ENCODE data around the gene GUCY1B1.

The GUCY1B1 gene

DNA sequence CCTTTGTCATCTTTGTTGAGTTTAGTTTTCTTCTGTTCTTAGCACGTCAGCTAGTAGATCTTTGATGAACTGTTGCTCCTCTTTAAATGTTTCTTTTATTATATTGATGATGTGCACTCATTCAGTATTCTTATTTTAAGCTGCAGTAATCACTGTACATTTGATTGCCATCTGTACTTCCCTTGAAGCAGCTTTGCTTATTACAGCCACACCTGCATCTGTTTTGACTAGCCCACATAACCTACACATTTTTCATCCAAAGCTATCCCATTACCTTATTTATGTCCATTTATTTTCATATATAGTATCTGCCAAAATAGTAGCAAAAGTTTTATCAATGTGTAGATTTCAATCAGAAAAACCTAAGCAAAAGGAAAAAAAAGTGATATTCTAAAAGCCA, 23.9 kb upstream of the GUCY1B1 start:
- no peak for ATAC-seq (ENCODE audit: insufficient read depth, low read depth)

GRCh38 chr4:155735496-155735895, 23.3 kb upstream of the GUCY1B1 start:
- Histone ChIP-seq H3K9me3 (ENCODE audit: insufficient read depth, low read length, severe bottlenecking) (no peaks in the 10 kb centered on the region), H4K20me1 (ENCODE audit: insufficient read depth, low read length) (no peaks in the 10 kb centered on the region), H3K79me2 (ENCODE audit: insufficient read depth, low read length) (no peaks in the 10 kb centered on the region), H3K4me3 (ENCODE audit: low read depth in 1 of 2, low read length in 2 of 2) (no peak overlapping the region), H2AFZ (ENCODE audit: low read depth, low read length) (no peak overlapping the region), H3K4me2 (ENCODE audit: insufficient read depth, low read length) (no peak overlapping the region), H3K36me3 (ENCODE audit: insufficient read depth, low read length) (no peaks in the 10 kb centered on the region), H3K27me3 (ENCODE audit: insufficient read depth, low read length, poor library complexity) (no peaks in the 10 kb centered on the region), H3K9ac (ENCODE audit: low read depth, low read length) (no peak overlapping the region), H3K4me1 (ENCODE audit: insufficient read depth, low read length) (no peaks in the 10 kb centered on the region), H3K27ac (ENCODE audit: low read length) (no peak overlapping the region)
- ATAC-seq (ENCODE audit: insufficient read depth, low read depth) (no peak), DNase-seq (no peak)
- TF ChIP-seq, protein P1, sequence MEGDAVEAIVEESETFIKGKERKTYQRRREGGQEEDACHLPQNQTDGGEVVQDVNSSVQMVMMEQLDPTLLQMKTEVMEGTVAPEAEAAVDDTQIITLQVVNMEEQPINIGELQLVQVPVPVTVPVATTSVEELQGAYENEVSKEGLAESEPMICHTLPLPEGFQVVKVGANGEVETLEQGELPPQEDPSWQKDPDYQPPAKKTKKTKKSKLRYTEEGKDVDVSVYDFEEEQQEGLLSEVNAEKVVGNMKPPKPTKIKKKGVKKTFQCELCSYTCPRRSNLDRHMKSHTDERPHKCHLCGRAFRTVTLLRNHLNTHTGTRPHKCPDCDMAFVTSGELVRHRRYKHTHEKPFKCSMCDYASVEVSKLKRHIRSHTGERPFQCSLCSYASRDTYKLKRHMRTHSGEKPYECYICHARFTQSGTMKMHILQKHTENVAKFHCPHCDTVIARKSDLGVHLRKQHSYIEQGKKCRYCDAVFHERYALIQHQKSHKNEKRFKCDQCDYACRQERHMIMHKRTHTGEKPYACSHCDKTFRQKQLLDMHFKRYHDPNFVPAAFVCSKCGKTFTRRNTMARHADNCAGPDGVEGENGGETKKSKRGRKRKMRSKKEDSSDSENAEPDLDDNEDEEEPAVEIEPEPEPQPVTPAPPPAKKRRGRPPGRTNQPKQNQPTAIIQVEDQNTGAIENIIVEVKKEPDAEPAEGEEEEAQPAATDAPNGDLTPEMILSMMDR (IDR thresholded peaks at IDR 0.05; ENCODE audit: borderline replicate concordance, extremely low read depth, low read length, poor library complexity, severe bottlenecking): no peak
- no peak for TF ChIP-seq EZH2 (IDR thresholded peaks at IDR 0.05; ENCODE audit: borderline replicate concordance, low read depth, low read length, severe bottlenecking)

More for the DNA sequence above, 23.9 kb upstream of the GUCY1B1 start:
- Histone ChIP-seq H3K36me3 (ENCODE audit: insufficient read depth, low read length) (no peaks in the 10 kb centered on the region), H3K9ac (ENCODE audit: low read depth, low read length) (no peak overlapping the region), H3K4me3 (ENCODE audit: low read depth in 1 of 2, low read length in 2 of 2) (no peak overlapping the region), H2AFZ (ENCODE audit: low read depth, low read length) (no peak overlapping the region), H3K4me2 (ENCODE audit: insufficient read depth, low read length) (no peak overlapping the region), H3K27me3 (ENCODE audit: insufficient read depth, low read length, poor library complexity) (no peaks in the 10 kb centered on the region), H4K20me1 (ENCODE audit: insufficient read depth, low read length) (no peaks in the 10 kb centered on the region), H3K27ac (ENCODE audit: low read length) (no peak overlapping the region), H3K4me1 (ENCODE audit: insufficient read depth, low read length) (no peaks in the 10 kb centered on the region), H3K9me3 (ENCODE audit: insufficient read depth, low read length, severe bottlenecking) (no peaks in the 10 kb centered on the region), H3K79me2 (ENCODE audit: insufficient read depth, low read length) (no peaks in the 10 kb centered on the region)
- TF ChIP-seq, protein P1 (IDR thresholded peaks at IDR 0.05; ENCODE audit: borderline replicate concordance, extremely low read depth, low read length, poor library complexity, severe bottlenecking): no peak
- TF ChIP-seq EZH2 (IDR thresholded peaks at IDR 0.05; ENCODE audit: borderline replicate concordance, low read depth, low read length, severe bottlenecking): no peak
- no peak for DNase-seq

DNA sequence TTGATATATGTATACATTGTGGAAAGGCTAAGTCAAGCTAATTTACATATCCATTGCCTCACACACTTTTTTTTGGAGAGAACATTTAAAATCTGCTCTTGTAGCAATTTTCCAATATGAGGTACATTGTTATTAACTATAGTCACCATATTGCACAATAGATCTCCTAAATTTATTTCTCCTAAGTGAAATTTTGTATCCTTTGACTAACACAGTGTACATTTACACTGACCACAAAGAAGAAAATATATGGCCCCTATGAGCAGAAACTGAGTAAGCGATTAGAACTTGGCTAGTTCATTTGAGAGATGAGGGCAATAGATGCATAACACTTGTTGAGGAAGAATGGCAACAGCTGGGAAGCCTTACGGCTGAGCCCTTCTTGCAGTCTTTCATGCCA, 20.3 kb upstream of the GUCY1B1 start:
- Histone ChIP-seq H3K4me1 (ENCODE audit: insufficient read depth, low read length) (no peaks in the 10 kb centered on the region), H3K79me2 (ENCODE audit: insufficient read depth, low read length) (no peaks in the 10 kb centered on the region), H3K9me3 (ENCODE audit: insufficient read depth, low read length, severe bottlenecking) (no peaks in the 10 kb centered on the region), H2AFZ (ENCODE audit: low read depth, low read length) (no peak overlapping the region), H3K4me2 (ENCODE audit: insufficient read depth, low read length) (no peak overlapping the region), H3K9ac (ENCODE audit: low read depth, low read length) (no peak overlapping the region), H3K27me3 (ENCODE audit: insufficient read depth, low read length, poor library complexity) (no peaks in the 10 kb centered on the region), H3K4me3 (ENCODE audit: low read depth in 1 of 2, low read length in 2 of 2) (no peak overlapping the region), H3K27ac (ENCODE audit: low read length) (no peak overlapping the region), H3K36me3 (ENCODE audit: insufficient read depth, low read length) (no peaks in the 10 kb centered on the region), H4K20me1 (ENCODE audit: insufficient read depth, low read length) (no peaks in the 10 kb centered on the region)
- no peak for DNase-seq
- TF ChIP-seq, protein P1 (IDR thresholded peaks at IDR 0.05; ENCODE audit: borderline replicate concordance, extremely low read depth, low read length, poor library complexity, severe bottlenecking): no peak
- TF ChIP-seq EZH2 (IDR thresholded peaks at IDR 0.05; ENCODE audit: borderline replicate concordance, low read depth, low read length, severe bottlenecking): no peak
- no peak for ATAC-seq (ENCODE audit: insufficient read depth, low read depth)

GRCh38 chr4:155741546-155741945, 17.3 kb upstream of the GUCY1B1 start:
- no peak for DNase-seq
- no peaks in the 10 kb centered on the region for H3K4me1 ChIP-seq (ENCODE audit: insufficient read depth, low read length)

More at GRCh38 chr4:155741546-155741945, 17.3 kb upstream of the GUCY1B1 start:
- H3K4me2 ChIP-seq (ENCODE audit: insufficient read depth, low read length): no peak overlapping the region
- H3K27ac ChIP-seq (ENCODE audit: low read length): no peak overlapping the region
- no peak overlapping the region for H3K4me3 ChIP-seq (ENCODE audit: low read depth in 1 of 2, low read length in 2 of 2)
- H3K27me3 ChIP-seq (ENCODE audit: insufficient read depth, low read length, poor library complexity): no peaks in the 10 kb centered on the region
- no peak overlapping the region for H2AFZ ChIP-seq (ENCODE audit: low read depth, low read length)
- no peaks in the 10 kb centered on the region for H3K9me3 ChIP-seq (ENCODE audit: insufficient read depth, low read length, severe bottlenecking)
- TF ChIP-seq EZH2 (IDR thresholded peaks at IDR 0.05; ENCODE audit: borderline replicate concordance, low read depth, low read length, severe bottlenecking): no peak
- TF ChIP-seq, protein P1 (IDR thresholded peaks at IDR 0.05; ENCODE audit: borderline replicate concordance, extremely low read depth, low read length, poor library complexity, severe bottlenecking): no peak
- no peaks in the 10 kb centered on the region for H4K20me1 ChIP-seq (ENCODE audit: insufficient read depth, low read length)
- ATAC-seq (ENCODE audit: insufficient read depth, low read depth): no peak
- H3K9ac ChIP-seq (ENCODE audit: low read depth, low read length): no peak overlapping the region
- no peaks in the 10 kb centered on the region for H3K79me2 ChIP-seq (ENCODE audit: insufficient read depth, low read length)
- H3K36me3 ChIP-seq (ENCODE audit: insufficient read depth, low read length): no peaks in the 10 kb centered on the region
